PC-9 (cell line): ENCODE measurements around the gene ARHGEF3. TPM values are rescaled to one million over a fixed set of nuclear protein-coding genes. Genes with fewer than 3 reads are reported as not detected.

Source experiments
- BruUV-seq: library from RNA; stranded (reverse); fragments of 400-500 nt; replicated peaks from 2 replicates; lab custom pipeline; 2021; lab: Mats Ljungman, UMichigan
- CTCF ChIA-PET: fragments of 300-600 bp; sonication (Branson Sonifier 250); formaldehyde crosslinking; loops from one replicate; lab custom pipeline; 2022; ENCODE audit warnings: antibody characterized with exemption; lab: Charles Lee
- POLR2A ChIA-PET: fragments of 300-600 bp; sonication (Branson Sonifier 250); formaldehyde crosslinking; loops from one replicate; lab custom pipeline; 2022; ENCODE audit warnings: antibody characterized with exemption; ENCODE audit not compliant: unreplicated experiment; lab: Charles Lee
- DNase-seq, 2 experiments: peaks; one replicate each; pipeline versions ENCODE4 v3.0.0 to v3.0.0-alpha.2; 2015 to 2022; ENCODE audit warnings: mixed read lengths in 1 of 2
- H2AFZ ChIP-seq: fragments of 200-600 bp; sonication (generic); 2 replicates; pipeline ENCODE4 v1.8.1; 2017; ENCODE audit warnings: antibody characterized with exemption
- H3F3A ChIP-seq: fragments of 200-600 bp; sonication (generic); 2 replicates; pipeline ENCODE4 v1.8.1; 2017; ENCODE audit warnings: antibody characterized with exemption, mild to moderate bottlenecking, low read depth; ENCODE audit not compliant: insufficient read depth
- H3K27ac ChIP-seq: fragments of 200-600 bp; sonication (generic); 2 replicates; pipeline ENCODE4 v1.6.1; 2016; ENCODE audit warnings: mixed run types
- H3K27me3 ChIP-seq: fragments of 200-600 bp; sonication (generic); 2 replicates; pipeline ENCODE4 v1.6.1; 2016; ENCODE audit warnings: low read depth, mixed run types; ENCODE audit not compliant: insufficient read depth
- H3K36me3 ChIP-seq: fragments of 200-600 bp; sonication (generic); 2 replicates; pipeline ENCODE4 v1.6.1; 2016; ENCODE audit warnings: low read depth, mixed run types
- H3K4me1 ChIP-seq: fragments of 200-600 bp; sonication (generic); replicated peaks from 2 replicates; pipeline ENCODE4 v1.6.1; 2016; ENCODE audit warnings: mixed run types; ENCODE audit not compliant: insufficient read depth
- H3K4me2 ChIP-seq: fragments of 200-600 bp; sonication (generic); 2 replicates; pipeline ENCODE4 v1.6.1; 2017; ENCODE audit warnings: mixed run types
- H3K4me3 ChIP-seq: fragments of 200-600 bp; sonication (generic); 2 replicates; pipeline ENCODE4 v1.6.1; 2016; ENCODE audit warnings: mixed run types
- H3K79me2 ChIP-seq: fragments of 200-600 bp; sonication (generic); 2 replicates; pipeline ENCODE4 v1.6.1; 2017; ENCODE audit warnings: low read depth, mixed run types
- H3K9me2 ChIP-seq: fragments of 200-600 bp; sonication (generic); 2 replicates; pipeline ENCODE4 v1.8.1; 2017; ENCODE audit warnings: mild to moderate bottlenecking; ENCODE audit not compliant: insufficient read depth
- H3K9me3 ChIP-seq: fragments of 200-600 bp; sonication (generic); 2 replicates; pipeline ENCODE4 v1.8.1; 2016; ENCODE audit warnings: low read depth; ENCODE audit not compliant: insufficient read depth
- H4K20me1 ChIP-seq: fragments of 200-600 bp; sonication (generic); 2 replicates; pipeline ENCODE4 v1.8.1; 2017; ENCODE audit not compliant: insufficient read depth
- CTCF ChIP-seq: fragments of 200-600 bp; sonication (generic); conservative IDR thresholded peaks from 2 replicates; pipeline ENCODE4 v1.6.1; 2017; ENCODE audit warnings: mixed run types, antibody characterized with exemption, mild to moderate bottlenecking, moderate library complexity
- EZH2 ChIP-seq: fragments of 200-600 bp; sonication (generic); IDR thresholded peaks from 2 replicates; pipeline ENCODE4 v1.8.0; 2017; ENCODE audit warnings: antibody characterized with exemption, low read depth
- intact Hi-C: fragments of 100-400 bp; cut with micrococcal nuclease; formaldehyde crosslinking; loops from one replicate; pipeline ENCODE4 v1.10.0; 2022; ENCODE audit not compliant: unreplicated experiment
- total RNA-seq: library from RNA; stranded (reverse); gene quantifications from 2 replicates; pipeline ENCODE4 v1.2.3, GENCODE V29; 2021

ARHGEF3 gene
- total RNA-seq, 1 experiment from 2014 or later, result 49.2 TPM

GRCh38 chr3:56800832-56801661 is 702 bp downstream of the ARHGEF3 start:
- no peaks in the 10 kb centered on the region for H3K9me3 ChIP-seq
- BruUV-seq, result TSS peak; percentile 27
- POLR2A ChIA-PET, result interaction anchor here (0.6 kb wide), 1 partner anchor 336 kb away, joined by 4 read pairs; no protein-coding TSS in a partner anchor

GRCh38 chr3:56800130-56800831 is 1.5 kb downstream of the ARHGEF3 start:
- H3K4me2 ChIP-seq, result 0 out of 2 replicates have a peak overlapping the region, but pooled peaks have one; percentile 83
- no peak overlapping the region for H3K27ac ChIP-seq
- H3K9me2 ChIP-seq, result no peaks in the 10 kb centered on the region
- intact Hi-C loops, result no loop called here
- no peaks in the 10 kb centered on the region for H3K27me3 ChIP-seq
- no peak for DNase-seq
- no peak overlapping the region for H2AFZ ChIP-seq
- H4K20me1 ChIP-seq, result no peaks in the 10 kb centered on the region
- H3K9me3 ChIP-seq, result no peaks in the 10 kb centered on the region
- BruUV-seq, result no TSS peak
- H3K79me2 ChIP-seq, result 0 out of 2 replicates have a peak, but pooled peaks cover 4% of the 10 kb centered on the region
- TF ChIP-seq CTCF, result no peak
- TF ChIP-seq EZH2, result no peak
- ChIA-PET CTCF (interaction anchor here (0.5 to 1.4 kb wide), 6 partner anchors 11 to 397 kb away, joined by 3 to 9 read pairs (median 4); no protein-coding TSS in a partner anchor), POLR2A (no interaction called here)
- H3K36me3 ChIP-seq, result no peaks in the 10 kb centered on the region
- peaks cover 4% of the 10 kb centered on the region; the same call in 1 of the 2 replicates for H3F3A ChIP-seq
- no peak overlapping the region for H3K4me3 ChIP-seq
- H3K4me1 ChIP-seq, result peaks cover 32% of the 10 kb centered on the region

More at GRCh38 chr3:56800832-56801661, 702 bp downstream of the ARHGEF3 start:
- Histone ChIP-seq H4K20me1 (no peaks in the 10 kb centered on the region), H3K4me3 (peak overlapping the region; percentile 67; the same call in 1 of the 2 replicates), H3K4me1 (peaks cover 24% of the 10 kb centered on the region), H3K27ac (no peak overlapping the region), H3F3A (peaks cover 4% of the 10 kb centered on the region; the same call in 1 of the 2 replicates), H3K36me3 (no peaks in the 10 kb centered on the region), H3K27me3 (no peaks in the 10 kb centered on the region), H3K4me2 (peak overlapping the region; percentile 83), H3K79me2 (0 out of 2 replicates have a peak, but pooled peaks cover 4% of the 10 kb centered on the region), H3K9me2 (no peaks in the 10 kb centered on the region), H2AFZ (no peak overlapping the region; the same call in 1 of the 2 replicates)
- TF ChIP-seq CTCF (no peak), EZH2 (no peak)
- CTCF ChIA-PET, result interaction anchor here (0.6 to 1.4 kb wide), 5 partner anchors 13 to 127 kb away, joined by 3 to 11 read pairs (median 4); no protein-coding TSS in a partner anchor
- no peak for DNase-seq
- intact Hi-C loops, result no loop called here
